ENCODE results near the gene GSTCD. TPM values are rescaled to one million over a fixed set of nuclear protein-coding genes. Genes with fewer than 3 reads are reported as not detected.
"Not testable (repeated sequence)": the region's sequence is repeated elsewhere in the genome, so short reads cannot be mapped to it uniquely, and the experiment has no call there.

GSTCD gene
- total RNA-seq, 3 donors from 2014 or later (not counting 1 experiment from before 2014, with no cell fraction given): 5.6 to 7.7 (median 6.2) TPM

GRCh38 chr4:105758958-105759357 lies 50.4 kb downstream of the GSTCD start:
- no peak overlapping the region for H3K27ac Mint-ChIP-seq
- no peaks in the 10 kb centered on the region for H3K4me1 ChIP-seq (ENCODE audit: control insufficient read depth, insufficient read depth, low read length)
- ATAC-seq (no peak), DNase-seq (no peak)
- no peaks in the 10 kb centered on the region for H3K27me3 ChIP-seq (ENCODE audit: control insufficient read depth, insufficient read depth, low read length)
- no CpG with 5 or more reads among the region's 1 CpG for WGBS (ENCODE audit: insufficient coverage)
- H3K4me3 ChIP-seq (ENCODE audit: low read length): no peak overlapping the region
- no peaks in the 10 kb centered on the region for H3K4me1 Mint-ChIP-seq
- H3K36me3 Mint-ChIP-seq: no peaks in the 10 kb centered on the region
- no peaks in the 10 kb centered on the region for H3K27me3 Mint-ChIP-seq (ENCODE audit: low read depth in 2 of 2)
- H3K27ac ChIP-seq (ENCODE audit: low read length): no peak overlapping the region
- H3K36me3 ChIP-seq (ENCODE audit: control insufficient read depth, insufficient read depth, low read length): no peaks in the 10 kb centered on the region
- intact Hi-C loops (cut with micrococcal nuclease): no loop called here
- no peaks in the 10 kb centered on the region for H3K9me3 ChIP-seq (ENCODE audit: control insufficient read depth, insufficient read depth, low read length)
- no peak overlapping the region for H3K4me3 Mint-ChIP-seq
- no peaks in the 10 kb centered on the region for H3K9me3 Mint-ChIP-seq
- no peak for TF ChIP-seq CTCF (IDR thresholded peaks at IDR 0.05)

- no peaks in the 10 kb centered on the region for H3K4me1 Mint-ChIP-seq
- no peaks in the 10 kb centered on the region for H3K27me3 ChIP-seq (ENCODE audit: control insufficient read depth, insufficient read depth, low read length)
- intact Hi-C loops (cut with micrococcal nuclease): no loop called here
- no peak overlapping the region for H3K27ac ChIP-seq (ENCODE audit: low read length)
- no peaks in the 10 kb centered on the region for H3K36me3 ChIP-seq (ENCODE audit: control insufficient read depth, insufficient read depth, low read length)
- H3K9me3 ChIP-seq (ENCODE audit: control insufficient read depth, insufficient read depth, low read length): no peaks in the 10 kb centered on the region
- no peak for DNase-seq
- WGBS (ENCODE audit: insufficient coverage): 96% methylated on average over 6 of the region's 6 CpGs
- no peaks in the 10 kb centered on the region for H3K9me3 Mint-ChIP-seq
- H3K27me3 Mint-ChIP-seq (ENCODE audit: low read depth in 2 of 2): no peaks in the 10 kb centered on the region
- no peak overlapping the region for H3K4me3 Mint-ChIP-seq
- no peak for TF ChIP-seq CTCF (IDR thresholded peaks at IDR 0.05)
- H3K27ac Mint-ChIP-seq: no peak overlapping the region
- no peaks in the 10 kb centered on the region for H3K36me3 Mint-ChIP-seq
- H3K4me3 ChIP-seq (ENCODE audit: low read length): no peak overlapping the region
- no peak for ATAC-seq
- no peaks in the 10 kb centered on the region for H3K4me1 ChIP-seq (ENCODE audit: control insufficient read depth, insufficient read depth, low read length)
Observed at GRCh38 chr4:105765690-105766407, 57.3 kb downstream of the GSTCD start.

GRCh38 chr4:105767579-105767978 lies 59.0 kb downstream of the GSTCD start:
- Mint-ChIP-seq H3K27me3 (ENCODE audit: low read depth in 2 of 2) (no peaks in the 10 kb centered on the region), H3K9me3 (peaks cover 3% of the 10 kb centered on the region in 2 donors), H3K27ac (no peak overlapping the region), H3K4me1 (no peaks in the 10 kb centered on the region), H3K4me3 (no peak overlapping the region), H3K36me3 (no peaks in the 10 kb centered on the region)
- Histone ChIP-seq H3K4me3 (ENCODE audit: low read length) (no peak overlapping the region), H3K27ac (ENCODE audit: low read length) (no peak overlapping the region), H3K27me3 (ENCODE audit: control insufficient read depth, insufficient read depth, low read length) (no peaks in the 10 kb centered on the region), H3K9me3 (ENCODE audit: control insufficient read depth, insufficient read depth, low read length) (no peaks in the 10 kb centered on the region), H3K4me1 (ENCODE audit: control insufficient read depth, insufficient read depth, low read length) (no peaks in the 10 kb centered on the region), H3K36me3 (ENCODE audit: control insufficient read depth, insufficient read depth, low read length) (no peaks in the 10 kb centered on the region)
- no peak for DNase-seq
- no peak for ATAC-seq
- no CpG with 5 or more reads among the region's 2 CpGs for WGBS (ENCODE audit: insufficient coverage)
- intact Hi-C loops (cut with micrococcal nuclease): no loop called here
- no peak for TF ChIP-seq CTCF (IDR thresholded peaks at IDR 0.05)

GRCh38 chr4:105770524-105770923 lies 61.9 kb downstream of the GSTCD start:
- H3K9me3 Mint-ChIP-seq; DNase-seq; H3K27me3 ChIP-seq (ENCODE audit: control insufficient read depth, insufficient read depth, low read length); H3K27me3 Mint-ChIP-seq (ENCODE audit: low read depth in 2 of 2); intact Hi-C loops (cut with micrococcal nuclease); H3K27ac Mint-ChIP-seq; H3K4me1 Mint-ChIP-seq; H3K27ac ChIP-seq (ENCODE audit: low read length); H3K4me3 Mint-ChIP-seq; H3K9me3 ChIP-seq (ENCODE audit: control insufficient read depth, insufficient read depth, low read length); H3K4me1 ChIP-seq (ENCODE audit: control insufficient read depth, insufficient read depth, low read length); ATAC-seq; H3K4me3 ChIP-seq (ENCODE audit: low read length); H3K36me3 ChIP-seq (ENCODE audit: control insufficient read depth, insufficient read depth, low read length): not testable (repeated sequence)
- peaks cover 14% of the 10 kb centered on the region for H3K36me3 Mint-ChIP-seq

GRCh38 chr4:105772065-105772464 lies 63.5 kb downstream of the GSTCD start:
- peaks cover 14% of the 10 kb centered on the region for H3K36me3 Mint-ChIP-seq
- H3K27ac Mint-ChIP-seq, ATAC-seq: not testable (repeated sequence)

GRCh38 chr4:105775760-105776415 lies 67.3 kb downstream of the GSTCD start:
- H3K27me3 Mint-ChIP-seq (ENCODE audit: low read depth in 2 of 2); ATAC-seq; intact Hi-C loops (cut with micrococcal nuclease); H3K27me3 ChIP-seq (ENCODE audit: control insufficient read depth, insufficient read depth, low read length); DNase-seq; H3K4me1 Mint-ChIP-seq; H3K4me1 ChIP-seq (ENCODE audit: control insufficient read depth, insufficient read depth, low read length); H3K9me3 ChIP-seq (ENCODE audit: control insufficient read depth, insufficient read depth, low read length); H3K4me3 ChIP-seq (ENCODE audit: low read length); H3K27ac ChIP-seq (ENCODE audit: low read length); H3K4me3 Mint-ChIP-seq; H3K9me3 Mint-ChIP-seq; H3K36me3 ChIP-seq (ENCODE audit: control insufficient read depth, insufficient read depth, low read length); H3K27ac Mint-ChIP-seq: not testable (repeated sequence)
- WGBS (ENCODE audit: insufficient coverage): 93% methylated on average over 8 of the region's 9 CpGs
- peaks cover 14% of the 10 kb centered on the region for H3K36me3 Mint-ChIP-seq

More at GRCh38 chr4:105772065-105772464, 63.5 kb downstream of the GSTCD start:
- H3K4me3 ChIP-seq (ENCODE audit: low read length); H3K4me3 Mint-ChIP-seq; DNase-seq; intact Hi-C loops (cut with micrococcal nuclease); H3K4me1 Mint-ChIP-seq; H3K4me1 ChIP-seq (ENCODE audit: control insufficient read depth, insufficient read depth, low read length); H3K9me3 ChIP-seq (ENCODE audit: control insufficient read depth, insufficient read depth, low read length); H3K27ac ChIP-seq (ENCODE audit: low read length); H3K27me3 Mint-ChIP-seq (ENCODE audit: low read depth in 2 of 2); H3K27me3 ChIP-seq (ENCODE audit: control insufficient read depth, insufficient read depth, low read length); H3K9me3 Mint-ChIP-seq; H3K36me3 ChIP-seq (ENCODE audit: control insufficient read depth, insufficient read depth, low read length): not testable (repeated sequence)

Data from natural killer cell (primary cell).